BJ (cell line): Measurements from ENCODE around the gene TM6SF1. TPM values are rescaled to one million over a fixed set of nuclear protein-coding genes. Genes with fewer than 3 reads are reported as not detected.

Experiments
- CTCF ChIA-PET: fragments of 350-600 bp; formaldehyde crosslinking; extraction: SDS; loops from one replicate; lab custom pipeline; 2021; ENCODE audit warnings: antibody characterized with exemption, inconsistent platforms; lab: Yijun Ruan, JAX
- POLR2A ChIA-PET: fragments of 300-600 bp; sonication (Branson Sonifier 250); formaldehyde crosslinking; extraction: SDS; loops from one replicate; lab custom pipeline; 2021; ENCODE audit warnings: antibody characterized with exemption; lab: Charles Lee
- DNase-seq: peaks from one replicate; pipeline ENCODE4 v3.0.0-alpha.2; 2011; ENCODE audit warnings: low read depth
- H3K27me3 ChIP-seq: 2 replicates; pipeline ENCODE4 v1.6.0; 2011; ENCODE audit warnings: low read length; ENCODE audit not compliant: control insufficient read depth, insufficient read depth
- H3K36me3 ChIP-seq: 2 replicates; pipeline ENCODE4 v1.5.1; 2011; ENCODE audit warnings: low read length; ENCODE audit not compliant: control insufficient read depth, insufficient read depth
- H3K4me3 ChIP-seq: 2 replicates; pipeline ENCODE4 v1.5.1; 2011; ENCODE audit warnings: low read depth, mild to moderate bottlenecking, control low read depth, low read length
- CTCF ChIP-seq: IDR thresholded peaks from 2 replicates; pipeline ENCODE4 v1.5.1; 2011; ENCODE audit warnings: low read depth, mild to moderate bottlenecking, control low read depth, inconsistent platforms, low read length, moderate library complexity; ENCODE audit not compliant: insufficient read depth
- polyA plus RNA-seq: library from polyadenylated mRNA; depleted of rRNA; stranded (reverse); fragments of >200 nt; gene quantifications from 2 replicates; pipeline ENCODE4 v1.2.3, GENCODE V29; 2011

The TM6SF1 gene
- polyA plus RNA-seq, 1 experiment: 3.2 TPM

- CTCF ChIA-PET: no interaction called here
- peaks cover 7% of the 10 kb centered on the region for H3K27me3 ChIP-seq
- no peak for DNase-seq
- no peak overlapping the region for H3K4me3 ChIP-seq
- POLR2A ChIA-PET: no interaction called here
- TF ChIP-seq CTCF: no peak
- H3K36me3 ChIP-seq: no peaks in the 10 kb centered on the region
Measured at GRCh38 chr15:83102346-83102745, 5.1 kb upstream of the TM6SF1 start.

GRCh38 chr15:83104141-83104540 is 3.3 kb upstream of the TM6SF1 start:
- TF ChIP-seq CTCF: no peak
- CTCF ChIA-PET: interaction anchor here (1.1 kb wide), 1 partner anchor 12 kb away, joined by 3 read pairs; no protein-coding TSS in a partner anchor
- H3K4me3 ChIP-seq: no peak overlapping the region
- H3K27me3 ChIP-seq: peaks cover 5% of the 10 kb centered on the region
- no peaks in the 10 kb centered on the region for H3K36me3 ChIP-seq
- DNase-seq: no peak
- POLR2A ChIA-PET: no interaction called here

DNA sequence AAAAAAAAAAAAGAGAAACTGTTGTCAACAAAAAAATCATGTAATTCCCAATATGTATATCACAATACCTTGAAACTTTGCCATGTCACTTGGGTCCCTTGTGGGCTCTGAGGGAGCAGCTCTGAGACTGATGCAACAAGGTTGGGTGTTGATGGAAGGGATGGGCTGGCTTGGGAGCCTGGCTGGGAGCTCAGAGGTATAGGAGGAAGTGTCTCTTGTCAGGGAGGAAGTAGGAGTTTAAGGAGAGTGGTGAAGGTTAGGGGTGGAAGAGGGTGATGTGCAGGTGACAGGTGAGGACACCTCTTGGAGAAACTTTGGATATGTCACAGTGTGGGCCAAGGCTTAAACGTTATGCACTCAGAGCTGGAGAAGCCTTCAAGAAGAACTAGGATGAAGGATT is 2.0 kb upstream of the TM6SF1 start:
- no peak for TF ChIP-seq CTCF
- Histone ChIP-seq H3K4me3 (no peak overlapping the region), H3K36me3 (no peaks in the 10 kb centered on the region), H3K27me3 (peaks cover 3% of the 10 kb centered on the region; the same call in 1 of the 2 replicates)
- CTCF ChIA-PET: no interaction called here
- no peak for DNase-seq
- POLR2A ChIA-PET: no interaction called here

- POLR2A ChIA-PET: no interaction called here
- TF ChIP-seq CTCF: no peak
- Histone ChIP-seq H3K4me3 (peak overlapping the region; percentile 51), H3K36me3 (no peaks in the 10 kb centered on the region), H3K27me3 (peaks cover 3% of the 10 kb centered on the region; the same call in 1 of the 2 replicates)
- CTCF ChIA-PET: no interaction called here
- DNase-seq: no peak
Measured at GRCh38 chr15:83107841-83108181, 366 bp downstream of the TM6SF1 start.

DNA sequence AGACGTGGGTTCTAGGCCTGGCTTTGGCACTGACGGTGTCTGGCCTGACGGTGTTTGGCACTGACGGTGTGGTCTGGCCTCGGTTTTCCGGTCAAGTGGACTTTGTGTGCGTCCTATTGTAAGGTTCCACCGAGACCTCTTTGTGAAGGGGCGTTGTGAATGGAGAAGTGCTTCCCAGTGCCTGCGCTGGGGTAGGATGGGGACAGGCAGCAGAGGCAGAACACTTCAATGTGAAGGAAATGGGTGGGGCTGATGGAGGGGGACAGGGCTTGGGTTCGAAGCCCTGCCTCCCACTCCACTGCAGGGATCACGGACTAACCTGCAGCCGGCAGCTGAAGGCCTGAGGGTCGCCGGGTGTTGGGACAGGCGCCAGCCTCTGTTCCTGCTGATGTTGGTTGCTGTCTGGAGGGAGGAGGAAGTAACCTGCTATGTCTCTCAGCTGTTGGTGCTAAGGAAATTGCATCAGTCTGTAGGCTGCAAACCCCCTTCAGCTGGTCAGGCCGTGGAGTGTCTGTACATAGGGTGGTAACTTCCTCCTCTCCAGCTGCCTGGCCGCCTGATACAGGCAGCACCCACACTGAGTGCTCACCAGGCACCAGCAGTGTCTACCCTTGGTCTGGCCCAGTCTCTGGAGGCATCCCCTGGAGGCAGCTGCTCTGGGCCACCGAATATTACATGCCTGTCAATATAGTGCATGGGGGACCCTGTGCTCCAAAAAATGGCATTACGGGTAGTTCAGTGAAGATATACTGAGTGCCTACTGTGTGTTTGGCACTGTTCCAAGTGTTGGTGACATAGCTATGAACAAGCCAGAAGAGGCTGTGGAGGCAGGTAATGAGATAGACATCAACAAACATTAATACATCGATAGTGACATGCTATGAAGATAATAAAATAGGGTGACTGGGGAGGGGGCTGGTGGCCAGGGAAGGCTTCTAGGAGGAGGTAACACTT is 1.1 kb downstream of the TM6SF1 start:
- ChIA-PET POLR2A (no interaction called here), CTCF (no interaction called here)
- TF ChIP-seq CTCF: no peak
- Histone ChIP-seq H3K27me3 (peaks cover 3% of the 10 kb centered on the region; the same call in 1 of the 2 replicates), H3K36me3 (no peaks in the 10 kb centered on the region), H3K4me3 (peak overlapping the region; percentile 51; the same call in 1 of the 2 replicates)
- no peak for DNase-seq
